Measurements from ENCODE around the gene CMTM6.

DNA sequence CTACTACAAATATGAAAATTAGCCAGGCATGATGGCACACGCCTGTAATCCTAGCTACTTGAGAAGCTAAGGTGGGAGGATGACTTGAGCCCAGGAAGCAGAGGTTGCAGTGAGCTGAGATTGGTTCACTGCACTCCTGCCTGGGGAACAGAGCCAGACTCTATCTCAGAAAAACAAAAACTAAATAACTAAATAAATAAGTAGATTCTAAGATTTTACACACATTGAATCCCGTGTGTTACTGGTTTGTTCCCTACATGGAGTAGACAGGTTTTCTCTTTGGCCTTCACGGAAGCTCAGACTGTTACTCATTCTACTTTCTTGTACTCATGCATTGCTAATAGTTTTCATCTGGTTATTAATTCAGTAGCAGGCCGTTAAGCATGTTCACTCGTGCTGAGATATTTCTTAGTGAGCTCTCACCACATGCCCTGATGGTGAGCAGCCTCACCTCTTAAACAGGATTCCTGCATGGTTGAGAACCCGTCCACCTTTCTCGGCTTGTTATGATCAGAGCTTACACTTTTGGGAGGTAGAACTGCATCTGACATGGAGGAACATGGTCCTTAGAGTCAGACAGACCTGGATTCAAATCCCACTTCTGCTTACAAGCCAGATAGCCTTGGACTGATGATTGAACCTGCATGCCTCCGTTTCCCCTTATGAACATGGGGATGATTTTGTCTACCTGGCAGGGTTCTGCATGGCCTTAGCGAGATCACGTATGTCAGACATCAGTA is 61.9 kb downstream of the CMTM6 start:
- TF ChIP-seq, protein P1, sequence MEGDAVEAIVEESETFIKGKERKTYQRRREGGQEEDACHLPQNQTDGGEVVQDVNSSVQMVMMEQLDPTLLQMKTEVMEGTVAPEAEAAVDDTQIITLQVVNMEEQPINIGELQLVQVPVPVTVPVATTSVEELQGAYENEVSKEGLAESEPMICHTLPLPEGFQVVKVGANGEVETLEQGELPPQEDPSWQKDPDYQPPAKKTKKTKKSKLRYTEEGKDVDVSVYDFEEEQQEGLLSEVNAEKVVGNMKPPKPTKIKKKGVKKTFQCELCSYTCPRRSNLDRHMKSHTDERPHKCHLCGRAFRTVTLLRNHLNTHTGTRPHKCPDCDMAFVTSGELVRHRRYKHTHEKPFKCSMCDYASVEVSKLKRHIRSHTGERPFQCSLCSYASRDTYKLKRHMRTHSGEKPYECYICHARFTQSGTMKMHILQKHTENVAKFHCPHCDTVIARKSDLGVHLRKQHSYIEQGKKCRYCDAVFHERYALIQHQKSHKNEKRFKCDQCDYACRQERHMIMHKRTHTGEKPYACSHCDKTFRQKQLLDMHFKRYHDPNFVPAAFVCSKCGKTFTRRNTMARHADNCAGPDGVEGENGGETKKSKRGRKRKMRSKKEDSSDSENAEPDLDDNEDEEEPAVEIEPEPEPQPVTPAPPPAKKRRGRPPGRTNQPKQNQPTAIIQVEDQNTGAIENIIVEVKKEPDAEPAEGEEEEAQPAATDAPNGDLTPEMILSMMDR (IDR thresholded peaks at IDR 0.05; ENCODE audit: low read depth, low read length): no peak
- no peak for TF ChIP-seq MYC (IDR thresholded peaks at IDR 0.05; ENCODE audit: low read depth, low read length)
